PFSK-1 (cell line): ENCODE data around the gene PRXL2C.
A peak's percentile ranks its signal among the peaks of the same experiment; 100 is the strongest.

ENCODE experiments used
- FOXP2 ChIP-seq: optimal IDR thresholded peaks from 2 replicates; pipeline ENCODE3; 2011; ENCODE audit warnings: borderline replicate concordance, control low read depth, inconsistent platforms; ENCODE audit not compliant: insufficient read depth; ENCODE audit errors: extremely low read length, extremely low read depth
- POLR2AphosphoS5 ChIP-seq: IDR thresholded peaks from 2 replicates; pipeline ENCODE4 v1.6.1; 2012; ENCODE audit warnings: low read depth, mild to moderate bottlenecking, control low read depth, low read length, moderate library complexity
- REST ChIP-seq, 2 experiments: IDR thresholded peaks; 2 replicates each; pipeline versions ENCODE4 v1.6.1 to v1.8.0; 2011 to 2012; ENCODE audit warnings: low read depth in 2 of 2, low read length in 2 of 2, control low read depth in 1 of 2, inconsistent platforms in 1 of 2, mild to moderate bottlenecking in 1 of 2, moderate library complexity in 1 of 2; ENCODE audit not compliant: insufficient read depth in 1 of 2
- SIN3A ChIP-seq: IDR thresholded peaks from 2 replicates; pipeline ENCODE4 v1.6.1; 2012; ENCODE audit warnings: mild to moderate bottlenecking, low read length, moderate library complexity, borderline replicate concordance; ENCODE audit not compliant: insufficient read depth
- TAF1 ChIP-seq: IDR thresholded peaks from 2 replicates; pipeline ENCODE4 v1.6.1; 2012; ENCODE audit warnings: low read length, control low read depth, borderline replicate concordance; ENCODE audit not compliant: insufficient read depth

PRXL2C gene

GRCh38 chr9:96618209-96619123 is 36.7 kb downstream of the PRXL2C start:
- no peak for TF ChIP-seq TAF1
- TF ChIP-seq SIN3A, result peak; percentile 41; the same call in 1 of the 2 replicates
- TF ChIP-seq REST (IDR thresholded peaks at IDR 0.05; ENCODE audit: insufficient read depth in 1 of 2, low read depth in 2 of 2, low read length in 2 of 2), result no peak

- TF ChIP-seq REST (IDR thresholded peaks at IDR 0.05; ENCODE audit: insufficient read depth in 1 of 2, low read depth in 2 of 2, low read length in 2 of 2) (no peak), FOXP2 (no peak), SIN3A (no peak), TAF1 (no peak), POLR2AphosphoS5 (no peak)
Observed at GRCh38 chr9:96617439-96618185, 37.5 kb downstream of the PRXL2C start.

GRCh38 chr9:96616817-96617438 is 38.2 kb downstream of the PRXL2C start:
- TF ChIP-seq FOXP2, result no peak

GRCh38 chr9:96615411-96615810 is 39.7 kb downstream of the PRXL2C start:
- TF ChIP-seq FOXP2, result no peak
- no peak for TF ChIP-seq TAF1
- no peak for TF ChIP-seq REST (IDR thresholded peaks at IDR 0.05; ENCODE audit: insufficient read depth in 1 of 2, low read depth in 2 of 2, low read length in 2 of 2)
- no peak for TF ChIP-seq POLR2AphosphoS5
- TF ChIP-seq SIN3A, result no peak

- TF ChIP-seq REST (IDR thresholded peaks at IDR 0.05; ENCODE audit: insufficient read depth in 1 of 2, low read depth in 2 of 2, low read length in 2 of 2) (no peak), SIN3A (no peak), TAF1 (no peak), FOXP2 (no peak)
Observed at GRCh38 chr9:96612966-96613589, 42.0 kb downstream of the PRXL2C start.
